Measurements from ENCODE around the gene STAB1. TPM values are rescaled to one million over a fixed set of nuclear protein-coding genes. Genes with fewer than 3 reads are reported as not detected.

STAB1 gene
- total RNA-seq, 1 donor from 2014 or later = 6.3 TPM

GRCh38 chr3:52453496-52454249 lies 41.5 kb upstream of the STAB1 start, which contains the start of gene TNNC1:
Gene TNNC1 (minus strand): TSS chr3:52454041. CDS start chr3:52454015, 26 bp downstream.
- no peak for TF ChIP-seq CTCF (IDR thresholded peaks at IDR 0.05; ENCODE audit: partially characterized antibody, unreplicated experiment)
- H3K27me3 Mint-ChIP-seq (ENCODE audit: unreplicated experiment) = peaks cover 14% of the 10 kb centered on the region
- peaks cover 11% of the 10 kb centered on the region for H3K9me3 Mint-ChIP-seq (ENCODE audit: unreplicated experiment)
- peak within 1 kb of the TSS; percentile 85 for H3K27ac Mint-ChIP-seq (ENCODE audit: unreplicated experiment)
- DNase-seq = no peak
- H3K36me3 Mint-ChIP-seq (ENCODE audit: unreplicated experiment) = peaks cover 4% of the 10 kb centered on the region
- H3K4me1 Mint-ChIP-seq (ENCODE audit: low read depth, unreplicated experiment) = peaks cover 24% of the 10 kb centered on the region
- H3K4me3 Mint-ChIP-seq (ENCODE audit: unreplicated experiment) = peak within 1 kb of the TSS; percentile 83

DNA sequence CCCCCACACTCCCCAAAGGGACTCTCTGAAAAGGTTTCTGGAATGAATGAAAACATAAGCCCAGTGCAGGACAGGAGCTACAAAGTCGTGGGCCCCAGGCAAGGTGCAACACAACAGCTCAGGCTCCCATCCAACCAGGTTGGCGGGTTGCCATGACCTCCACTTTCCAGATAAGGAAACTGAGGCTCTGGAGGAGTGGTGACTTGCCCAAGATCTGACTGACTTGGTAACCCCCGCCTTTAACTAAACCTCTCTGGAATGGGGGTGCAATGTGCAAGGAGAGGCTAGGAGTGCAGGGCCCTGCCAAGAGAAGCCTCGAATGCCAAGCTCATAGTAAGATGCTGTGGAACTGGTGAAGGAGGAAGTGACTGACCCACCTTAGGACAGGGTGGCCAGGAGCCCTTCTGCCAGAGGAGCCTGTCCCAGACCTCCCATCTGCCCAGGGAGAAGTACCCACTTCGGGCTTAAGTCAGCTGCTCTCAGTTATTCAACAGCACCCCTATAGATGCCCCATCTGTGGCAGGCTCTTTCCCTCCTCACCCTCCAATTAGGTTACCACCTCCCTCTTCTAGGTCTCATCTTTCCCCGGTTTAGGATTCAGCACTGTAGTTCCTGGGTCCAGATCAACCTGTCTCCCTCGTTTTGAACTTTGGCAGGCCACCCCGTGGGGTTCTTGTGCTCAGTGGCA lies 40.7 kb upstream of the STAB1 start:
- Mint-ChIP-seq H3K36me3 (ENCODE audit: unreplicated experiment) (peaks cover 4% of the 10 kb centered on the region), H3K4me1 (ENCODE audit: low read depth, unreplicated experiment) (peaks cover 24% of the 10 kb centered on the region), H3K27ac (ENCODE audit: unreplicated experiment) (peak overlapping the region; percentile 85), H3K27me3 (ENCODE audit: unreplicated experiment) (peaks cover 10% of the 10 kb centered on the region), H3K4me3 (ENCODE audit: unreplicated experiment) (peak overlapping the region; percentile 83), H3K9me3 (ENCODE audit: unreplicated experiment) (peaks cover 11% of the 10 kb centered on the region)
- DNase-seq = no peak
- TF ChIP-seq CTCF (IDR thresholded peaks at IDR 0.05; ENCODE audit: partially characterized antibody, unreplicated experiment) = no peak

DNA sequence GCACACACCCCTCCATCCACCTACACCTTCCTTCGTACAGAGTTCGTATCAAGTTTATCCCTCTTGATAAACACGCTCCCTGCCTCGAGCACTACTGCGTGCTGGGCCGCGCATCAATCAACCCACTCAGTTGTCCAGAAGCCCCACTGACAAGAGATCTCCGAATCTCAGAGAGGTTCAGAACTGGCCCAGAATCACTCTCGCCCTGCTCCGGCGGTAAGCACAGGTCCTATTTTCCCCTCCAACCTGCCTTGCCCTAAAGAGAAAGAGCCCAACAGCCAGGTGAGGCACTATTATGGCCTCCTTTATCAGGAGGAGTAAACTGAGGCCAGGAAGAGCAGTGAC lies 40.2 kb upstream of the STAB1 start:
- H3K4me3 Mint-ChIP-seq (ENCODE audit: unreplicated experiment) = peak overlapping the region; percentile 83
- peaks cover 11% of the 10 kb centered on the region for H3K9me3 Mint-ChIP-seq (ENCODE audit: unreplicated experiment)
- TF ChIP-seq CTCF (IDR thresholded peaks at IDR 0.05; ENCODE audit: partially characterized antibody, unreplicated experiment) = no peak
- H3K27me3 Mint-ChIP-seq (ENCODE audit: unreplicated experiment) = peaks cover 10% of the 10 kb centered on the region
- H3K27ac Mint-ChIP-seq (ENCODE audit: unreplicated experiment) = peak overlapping the region; percentile 85
- H3K36me3 Mint-ChIP-seq (ENCODE audit: unreplicated experiment) = peaks cover 4% of the 10 kb centered on the region
- no peak for DNase-seq
- H3K4me1 Mint-ChIP-seq (ENCODE audit: low read depth, unreplicated experiment) = peaks cover 24% of the 10 kb centered on the region

DNA sequence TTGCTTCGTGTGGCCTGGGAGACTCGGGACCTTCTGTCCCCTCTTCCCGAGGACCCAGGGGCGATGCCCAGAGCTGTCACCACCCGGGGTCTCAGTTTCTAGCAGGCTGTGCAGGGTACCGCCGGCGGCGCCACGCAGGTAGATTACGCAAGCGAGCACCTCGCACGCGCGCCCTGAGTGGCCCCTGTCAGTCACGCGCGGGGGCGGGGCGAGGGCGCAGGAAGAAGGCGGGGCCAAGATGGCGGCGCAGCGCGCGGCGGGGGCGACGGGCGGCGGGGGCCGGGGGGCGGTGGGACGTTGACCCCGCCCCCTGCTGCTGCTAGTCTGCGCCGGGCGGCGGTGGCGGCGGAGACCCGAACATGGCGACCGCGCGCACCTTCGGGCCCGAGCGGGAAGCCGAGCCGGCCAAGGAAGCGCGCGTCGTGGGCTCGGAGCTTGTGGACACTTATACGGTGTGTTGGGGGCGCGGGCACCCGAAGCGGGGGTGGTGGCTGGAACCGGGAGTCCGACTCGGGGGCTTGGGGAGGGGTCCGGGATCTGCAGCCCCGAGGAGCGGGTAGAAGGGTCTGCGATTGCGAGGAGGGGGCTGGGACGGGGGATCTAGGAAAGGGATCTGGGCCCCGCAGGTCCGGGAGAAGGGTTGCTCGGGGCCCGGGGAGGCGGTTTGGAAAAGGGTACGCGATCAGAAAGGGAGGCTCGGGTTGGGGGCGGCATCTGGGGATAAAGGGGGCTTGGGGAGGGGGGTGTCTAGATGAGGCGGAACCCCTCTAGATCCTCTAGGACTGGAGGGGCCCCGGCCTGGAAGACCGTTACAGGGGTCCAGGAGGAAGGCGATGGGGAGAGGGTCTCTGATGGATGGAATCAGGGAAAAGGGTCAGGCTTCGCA lies 39.6 kb upstream of the STAB1 start, which contains the start of gene NISCH:
Gene NISCH (plus strand): TSS at position 322 of the 886 bp plus-strand sequence. CDS start 38 bp downstream, at position 360.
- peak within 1 kb of the TSS; percentile 92 for H3K27ac Mint-ChIP-seq (ENCODE audit: unreplicated experiment)
- peaks cover 24% of the 10 kb centered on the region for H3K4me1 Mint-ChIP-seq (ENCODE audit: low read depth, unreplicated experiment)
- peaks cover 13% of the 10 kb centered on the region for H3K9me3 Mint-ChIP-seq (ENCODE audit: unreplicated experiment)
- DNase-seq = peak; percentile 93
- no peak for TF ChIP-seq CTCF (IDR thresholded peaks at IDR 0.05; ENCODE audit: partially characterized antibody, unreplicated experiment)
- peaks cover 4% of the 10 kb centered on the region for H3K36me3 Mint-ChIP-seq (ENCODE audit: unreplicated experiment)
- H3K4me3 Mint-ChIP-seq (ENCODE audit: unreplicated experiment) = peak within 1 kb of the TSS; percentile 96
- peaks cover 10% of the 10 kb centered on the region for H3K27me3 Mint-ChIP-seq (ENCODE audit: unreplicated experiment)
